Stomach (tissue), 4 donors: ENCODE data around the gene SNX5.

Experiments used
- CTCF ChIP-seq, 7 experiments: fragments of 450-650 bp in 4 of 7; fragments of 200-600 bp in 3 of 7; sonication (generic) in 3 of 7; IDR thresholded peaks; one replicate each; pipeline ENCODE4 v1.5.1; 2016 to 2019; ENCODE audit warnings: antibody characterized with exemption in 7 of 7, control low read depth in 2 of 7, mild to moderate bottlenecking in 1 of 7
- POLR2AphosphoS5 ChIP-seq, 3 donors: sonication (generic); formaldehyde crosslinking; IDR thresholded peaks; one replicate each; pipeline ENCODE4 v1.6.1; 2016; ENCODE audit warnings: antibody characterized with exemption in 3 of 3

- TF ChIP-seq CTCF (IDR thresholded peaks at IDR 0.05): no peak
- TF ChIP-seq POLR2AphosphoS5 (IDR thresholded peaks at IDR 0.05): no peak
Measured at GRCh38 chr20:17896771-17897369, 71.7 kb downstream of the SNX5 start.
